ENCODE results near the gene OPCML.

The OPCML gene

GRCh38 chr11:132410383-132410782 lies 1121.9 kb downstream of the OPCML start:
- no peak overlapping the region for H3K4me3 ChIP-seq (ENCODE audit: low read depth, low read length)
- TF ChIP-seq CTCF (IDR thresholded peaks at IDR 0.05; ENCODE audit: low read depth, low read length), result no peak
- no peak for DNase-seq
- no peak overlapping the region for H3K27ac ChIP-seq
- no peaks in the 10 kb centered on the region for H3K36me3 ChIP-seq
- H3K27me3 ChIP-seq (ENCODE audit: insufficient read depth, low read depth, severe bottlenecking), result no peaks in the 10 kb centered on the region
- H3K9me3 ChIP-seq (ENCODE audit: severe bottlenecking), result no peaks in the 10 kb centered on the region

- H3K27ac ChIP-seq, result no peak overlapping the region
- no peak for TF ChIP-seq CTCF (IDR thresholded peaks at IDR 0.05; ENCODE audit: low read depth, low read length)
- H3K36me3 ChIP-seq, result no peaks in the 10 kb centered on the region
- no peak overlapping the region for H3K4me3 ChIP-seq (ENCODE audit: low read depth, low read length)
- DNase-seq, result no peak
- H3K27me3 ChIP-seq (ENCODE audit: insufficient read depth, low read depth, severe bottlenecking), result no peaks in the 10 kb centered on the region
- H3K9me3 ChIP-seq (ENCODE audit: severe bottlenecking), result no peaks in the 10 kb centered on the region
These were observed 1122.5 kb downstream of the OPCML start for GRCh38 chr11:132409573-132410355.

GRCh38 chr11:132408877-132409276 lies 1123.4 kb downstream of the OPCML start:
- Histone ChIP-seq H3K9me3 (ENCODE audit: severe bottlenecking) (no peaks in the 10 kb centered on the region), H3K4me3 (ENCODE audit: low read depth, low read length) (no peak overlapping the region), H3K36me3 (no peaks in the 10 kb centered on the region), H3K27me3 (ENCODE audit: insufficient read depth, low read depth, severe bottlenecking) (no peaks in the 10 kb centered on the region), H3K27ac (no peak overlapping the region)
- DNase-seq, result no peak
- TF ChIP-seq CTCF (IDR thresholded peaks at IDR 0.05; ENCODE audit: low read depth, low read length), result no peak

- TF ChIP-seq CTCF (IDR thresholded peaks at IDR 0.05; ENCODE audit: low read depth, low read length), result no peak
- no peak for DNase-seq
- Histone ChIP-seq H3K27ac (no peak overlapping the region), H3K27me3 (ENCODE audit: insufficient read depth, low read depth, severe bottlenecking) (no peaks in the 10 kb centered on the region), H3K9me3 (ENCODE audit: severe bottlenecking) (no peaks in the 10 kb centered on the region), H3K4me3 (ENCODE audit: low read depth, low read length) (no peak overlapping the region), H3K36me3 (no peaks in the 10 kb centered on the region)
These were observed 1126.6 kb downstream of the OPCML start for GRCh38 chr11:132405728-132406127.

- peak; percentile 65 for DNase-seq
- H3K36me3 ChIP-seq, result no peaks in the 10 kb centered on the region
- peaks cover 3% of the 10 kb centered on the region for H3K9me3 ChIP-seq (ENCODE audit: severe bottlenecking)
- H3K27ac ChIP-seq, result no peak overlapping the region
- TF ChIP-seq CTCF (IDR thresholded peaks at IDR 0.05; ENCODE audit: low read depth, low read length), result peak; percentile 87
- no peak overlapping the region for H3K4me3 ChIP-seq (ENCODE audit: low read depth, low read length)
- H3K27me3 ChIP-seq (ENCODE audit: insufficient read depth, low read depth, severe bottlenecking), result no peaks in the 10 kb centered on the region
These were observed 1130.1 kb downstream of the OPCML start for GRCh38 chr11:132402071-132402684.

Measured in WERI-Rb-1 (cell line).